ENCODE measurements around the gene CYP39A1.

The CYP39A1 gene

DNA sequence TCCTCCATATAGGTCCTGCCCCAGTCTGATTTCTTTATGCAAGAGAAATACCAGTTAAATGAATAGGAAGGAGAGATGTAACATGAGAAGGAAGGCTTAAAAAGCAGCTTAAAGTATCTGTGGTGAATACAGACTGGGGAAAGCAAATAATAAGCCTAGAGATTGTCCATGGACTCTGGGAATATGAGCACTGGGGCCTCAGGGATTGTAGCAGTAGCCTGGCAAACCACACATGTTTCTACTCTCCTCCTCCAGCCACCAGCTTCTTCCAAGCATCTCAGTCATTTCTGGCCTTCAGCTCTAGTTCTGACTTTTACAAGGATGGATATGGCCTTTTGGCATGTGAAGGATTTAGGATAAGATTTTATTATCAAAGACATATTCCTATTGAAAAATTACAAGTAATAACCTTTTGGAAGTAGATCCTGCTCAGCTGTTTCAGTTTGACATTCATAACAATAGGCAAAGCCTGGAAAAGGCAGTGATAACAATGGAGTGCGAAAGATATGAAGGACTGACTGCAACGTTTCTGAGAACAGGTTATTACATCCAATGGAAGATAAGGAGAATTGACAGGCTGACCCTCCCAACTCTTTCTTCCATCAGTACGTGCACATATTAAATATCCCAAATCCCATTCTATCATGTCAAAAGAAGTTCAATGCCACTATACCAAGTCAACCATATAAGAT, 41.6 kb downstream of the CYP39A1 start:
- no peak overlapping the region for H2AFZ ChIP-seq (ENCODE audit: insufficient read depth, low read length, poor library complexity)
- H3K36me3 ChIP-seq (ENCODE audit: control insufficient read depth in 1 of 2, insufficient read depth in 2 of 2, low read length in 2 of 2), result no peaks in the 10 kb centered on the region
- H2BK120ac ChIP-seq (ENCODE audit: insufficient read depth, low read length, poor library complexity), result no peak overlapping the region
- no peaks in the 10 kb centered on the region for H3K9me3 ChIP-seq (ENCODE audit: insufficient read depth, low read depth, low read length)
- no peak overlapping the region for H2AK5ac ChIP-seq (ENCODE audit: low read length)
- no peak for DNase-seq
- no peak overlapping the region for H3K27ac ChIP-seq (ENCODE audit: low read depth, low read length)
- no peaks in the 10 kb centered on the region for H3K27me3 ChIP-seq (ENCODE audit: insufficient read depth, low read length)
- H4K12ac ChIP-seq (ENCODE audit: low read depth, low read length), result no peak overlapping the region
- H3K14ac ChIP-seq (ENCODE audit: low read length), result no peak overlapping the region
- H4K8ac ChIP-seq (ENCODE audit: low read depth, low read length), result no peak overlapping the region
- no peak overlapping the region for H3K4me3 ChIP-seq (ENCODE audit: low read depth, low read length)
- no peaks in the 10 kb centered on the region for H3K79me2 ChIP-seq (ENCODE audit: control insufficient read depth, insufficient read depth, low read length, poor library complexity)
- H3K79me1 ChIP-seq (ENCODE audit: low read length), result no peaks in the 10 kb centered on the region
- no peak overlapping the region for H2BK5ac ChIP-seq (ENCODE audit: low read depth, low read length, poor library complexity)
- H4K91ac ChIP-seq (ENCODE audit: low read depth, low read length), result no peak overlapping the region
- no peak overlapping the region for H3K4ac ChIP-seq (ENCODE audit: low read depth, low read length)
- no peak overlapping the region for H3K4me2 ChIP-seq (ENCODE audit: low read length)
- WGBS (ENCODE audit: extremely low coverage, insufficient coverage, insufficient read length), result no CpG with 5 or more reads among the region's 3 CpGs
- no peak overlapping the region for H3K23ac ChIP-seq (ENCODE audit: low read length)
- H3K9ac ChIP-seq (ENCODE audit: low read length), result no peak overlapping the region
- H3K18ac ChIP-seq (ENCODE audit: low read length), result no peak overlapping the region
- no peaks in the 10 kb centered on the region for H3K4me1 ChIP-seq (ENCODE audit: control insufficient read depth in 1 of 2, insufficient read depth in 2 of 2, low read length in 2 of 2)
- H2BK12ac ChIP-seq (ENCODE audit: low read length), result no peak overlapping the region

DNA sequence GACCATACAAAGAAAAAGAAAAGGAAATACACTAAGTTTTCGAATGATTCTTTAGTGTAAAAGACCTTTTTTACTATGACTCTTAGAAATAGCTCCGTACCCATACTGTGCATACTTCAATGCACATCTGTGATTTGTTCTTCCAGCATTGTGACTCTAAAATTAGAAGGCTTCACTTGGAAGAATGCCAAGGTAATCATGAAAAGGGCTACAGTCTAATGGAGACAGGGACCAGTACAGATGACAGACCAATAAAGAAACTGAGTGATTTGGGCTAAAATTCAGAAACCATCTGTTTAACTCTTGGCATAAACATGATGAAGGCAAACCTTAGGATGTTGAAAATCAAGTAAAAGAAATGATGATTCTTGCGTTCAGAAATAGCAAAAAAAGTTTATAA, 46.3 kb downstream of the CYP39A1 start:
- no peak overlapping the region for H3K18ac ChIP-seq (ENCODE audit: low read length)
- H3K4me2 ChIP-seq (ENCODE audit: low read length), result no peak overlapping the region
- no peaks in the 10 kb centered on the region for H3K36me3 ChIP-seq (ENCODE audit: control insufficient read depth in 1 of 2, insufficient read depth in 2 of 2, low read length in 2 of 2)
- no peak for DNase-seq
- no peaks in the 10 kb centered on the region for H3K27me3 ChIP-seq (ENCODE audit: insufficient read depth, low read length)
- no peak overlapping the region for H3K4ac ChIP-seq (ENCODE audit: low read depth, low read length)
- no peak overlapping the region for H3K9ac ChIP-seq (ENCODE audit: low read length)
- H2BK120ac ChIP-seq (ENCODE audit: insufficient read depth, low read length, poor library complexity), result no peak overlapping the region
- no peak overlapping the region for H3K4me3 ChIP-seq (ENCODE audit: low read depth, low read length)
- no peak overlapping the region for H4K8ac ChIP-seq (ENCODE audit: low read depth, low read length)
- H3K14ac ChIP-seq (ENCODE audit: low read length), result no peak overlapping the region
- no peak overlapping the region for H2BK5ac ChIP-seq (ENCODE audit: low read depth, low read length, poor library complexity)
- H4K12ac ChIP-seq (ENCODE audit: low read depth, low read length), result no peak overlapping the region
- no peak overlapping the region for H4K91ac ChIP-seq (ENCODE audit: low read depth, low read length)
- H3K79me2 ChIP-seq (ENCODE audit: control insufficient read depth, insufficient read depth, low read length, poor library complexity), result no peaks in the 10 kb centered on the region
- H3K27ac ChIP-seq (ENCODE audit: low read depth, low read length), result no peak overlapping the region
- H2BK12ac ChIP-seq (ENCODE audit: low read length), result no peak overlapping the region
- no peaks in the 10 kb centered on the region for H3K79me1 ChIP-seq (ENCODE audit: low read length)
- no peak overlapping the region for H2AK5ac ChIP-seq (ENCODE audit: low read length)
- H3K9me3 ChIP-seq (ENCODE audit: insufficient read depth, low read depth, low read length), result no peaks in the 10 kb centered on the region
- no CpG with 5 or more reads among the region's 3 CpGs for WGBS (ENCODE audit: extremely low coverage, insufficient coverage, insufficient read length)
- H2AFZ ChIP-seq (ENCODE audit: insufficient read depth, low read length, poor library complexity), result no peak overlapping the region
- H3K4me1 ChIP-seq (ENCODE audit: control insufficient read depth in 1 of 2, insufficient read depth in 2 of 2, low read length in 2 of 2), result no peaks in the 10 kb centered on the region
- no peak overlapping the region for H3K23ac ChIP-seq (ENCODE audit: low read length)

DNA sequence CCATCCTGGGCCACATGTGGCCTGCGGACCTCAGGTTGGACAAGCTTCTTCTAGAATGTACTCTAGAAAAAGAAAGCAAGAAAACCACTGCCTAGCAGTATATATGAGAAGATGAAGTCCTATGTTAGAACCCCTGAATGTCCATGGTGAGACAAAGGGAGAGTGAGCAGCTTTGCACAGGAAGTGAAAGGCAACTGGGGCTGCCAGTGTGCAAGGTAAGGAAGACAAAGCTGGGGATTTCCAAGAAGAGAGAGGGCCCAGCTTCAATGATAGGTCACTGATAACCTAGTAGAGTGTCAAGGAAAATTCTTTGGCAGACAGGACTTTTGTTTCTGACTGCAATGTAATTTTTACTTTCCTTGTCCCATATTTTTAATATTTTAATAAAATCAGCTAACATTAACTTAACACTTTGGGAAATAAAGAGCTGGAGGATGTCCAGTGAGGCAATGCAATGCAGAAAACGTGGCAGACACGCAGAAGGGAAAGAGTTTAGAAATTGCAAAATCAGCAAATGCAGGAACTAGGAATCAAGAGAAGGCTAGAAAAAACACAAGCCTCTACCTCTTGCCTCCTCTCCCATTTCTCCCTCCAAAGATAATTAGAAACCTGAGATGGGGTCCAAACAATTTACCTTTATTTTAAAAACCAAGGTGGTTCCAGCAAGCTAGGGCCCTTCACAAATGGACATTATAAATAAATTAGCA, 47.4 kb downstream of the CYP39A1 start:
- H2BK120ac ChIP-seq (ENCODE audit: insufficient read depth, low read length, poor library complexity), result no peak overlapping the region
- H2BK12ac ChIP-seq (ENCODE audit: low read length), result no peak overlapping the region
- no CpG with 5 or more reads among the region's 3 CpGs for WGBS (ENCODE audit: extremely low coverage, insufficient coverage, insufficient read length)
- H3K36me3 ChIP-seq (ENCODE audit: control insufficient read depth in 1 of 2, insufficient read depth in 2 of 2, low read length in 2 of 2), result no peaks in the 10 kb centered on the region
- DNase-seq, result no peak
- no peaks in the 10 kb centered on the region for H3K79me2 ChIP-seq (ENCODE audit: control insufficient read depth, insufficient read depth, low read length, poor library complexity)
- H3K9me3 ChIP-seq (ENCODE audit: insufficient read depth, low read depth, low read length), result no peaks in the 10 kb centered on the region
- H2BK5ac ChIP-seq (ENCODE audit: low read depth, low read length, poor library complexity), result no peak overlapping the region
- H3K23ac ChIP-seq (ENCODE audit: low read length), result no peak overlapping the region
- no peak overlapping the region for H3K18ac ChIP-seq (ENCODE audit: low read length)
- no peak overlapping the region for H3K14ac ChIP-seq (ENCODE audit: low read length)
- H3K4me3 ChIP-seq (ENCODE audit: low read depth, low read length), result no peak overlapping the region
- no peak overlapping the region for H3K4ac ChIP-seq (ENCODE audit: low read depth, low read length)
- no peaks in the 10 kb centered on the region for H3K4me1 ChIP-seq (ENCODE audit: control insufficient read depth in 1 of 2, insufficient read depth in 2 of 2, low read length in 2 of 2)
- H4K91ac ChIP-seq (ENCODE audit: low read depth, low read length), result no peak overlapping the region
- H4K12ac ChIP-seq (ENCODE audit: low read depth, low read length), result no peak overlapping the region
- H3K4me2 ChIP-seq (ENCODE audit: low read length), result no peak overlapping the region
- no peak overlapping the region for H3K27ac ChIP-seq (ENCODE audit: low read depth, low read length)
- no peak overlapping the region for H2AFZ ChIP-seq (ENCODE audit: insufficient read depth, low read length, poor library complexity)
- no peaks in the 10 kb centered on the region for H3K27me3 ChIP-seq (ENCODE audit: insufficient read depth, low read length)
- H2AK5ac ChIP-seq (ENCODE audit: low read length), result no peak overlapping the region
- H3K9ac ChIP-seq (ENCODE audit: low read length), result no peak overlapping the region
- H3K79me1 ChIP-seq (ENCODE audit: low read length), result no peaks in the 10 kb centered on the region
- no peak overlapping the region for H4K8ac ChIP-seq (ENCODE audit: low read depth, low read length)

DNA sequence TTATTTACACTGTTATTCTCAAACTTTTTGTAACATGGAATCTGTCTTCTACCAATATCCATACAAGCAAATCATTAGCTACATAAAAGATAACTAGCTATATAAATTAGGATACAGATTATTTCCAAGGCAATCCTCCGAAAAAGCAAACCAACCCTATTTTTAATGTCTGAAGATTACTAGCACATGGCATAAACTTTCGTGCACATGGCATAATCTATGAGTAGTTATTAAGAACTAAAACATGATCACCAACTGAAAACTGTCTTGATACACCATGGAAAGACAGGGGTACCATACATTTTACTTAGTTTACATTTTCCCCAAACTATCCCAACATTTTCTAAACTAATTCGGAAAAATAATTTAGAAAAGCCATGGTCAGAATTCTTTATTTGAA, 54.4 kb downstream of the CYP39A1 start:
- no peak overlapping the region for H3K14ac ChIP-seq (ENCODE audit: low read length)
- DNase-seq, result no peak
- H2BK120ac ChIP-seq (ENCODE audit: insufficient read depth, low read length, poor library complexity), result no peak overlapping the region
- no peaks in the 10 kb centered on the region for H3K79me1 ChIP-seq (ENCODE audit: low read length)
- no peak overlapping the region for H4K91ac ChIP-seq (ENCODE audit: low read depth, low read length)
- no peaks in the 10 kb centered on the region for H3K79me2 ChIP-seq (ENCODE audit: control insufficient read depth, insufficient read depth, low read length, poor library complexity)
- H2BK12ac ChIP-seq (ENCODE audit: low read length), result no peak overlapping the region
- H4K8ac ChIP-seq (ENCODE audit: low read depth, low read length), result no peak overlapping the region
- H4K12ac ChIP-seq (ENCODE audit: low read depth, low read length), result no peak overlapping the region
- H3K23ac ChIP-seq (ENCODE audit: low read length), result no peak overlapping the region
- no peaks in the 10 kb centered on the region for H3K27me3 ChIP-seq (ENCODE audit: insufficient read depth, low read length)
- H3K36me3 ChIP-seq (ENCODE audit: control insufficient read depth in 1 of 2, insufficient read depth in 2 of 2, low read length in 2 of 2), result no peaks in the 10 kb centered on the region
- no peak overlapping the region for H3K27ac ChIP-seq (ENCODE audit: low read depth, low read length)
- WGBS (ENCODE audit: extremely low coverage, insufficient coverage, insufficient read length), result no CpG with 5 or more reads among the region's 3 CpGs
- no peak overlapping the region for H3K18ac ChIP-seq (ENCODE audit: low read length)
- H3K9me3 ChIP-seq (ENCODE audit: insufficient read depth, low read depth, low read length), result no peaks in the 10 kb centered on the region
- H3K4me2 ChIP-seq (ENCODE audit: low read length), result no peak overlapping the region
- H3K9ac ChIP-seq (ENCODE audit: low read length), result no peak overlapping the region
- no peak overlapping the region for H2BK5ac ChIP-seq (ENCODE audit: low read depth, low read length, poor library complexity)
- no peak overlapping the region for H2AK5ac ChIP-seq (ENCODE audit: low read length)
- H3K4me3 ChIP-seq (ENCODE audit: low read depth, low read length), result no peak overlapping the region
- H2AFZ ChIP-seq (ENCODE audit: insufficient read depth, low read length, poor library complexity), result no peak overlapping the region
- H3K4me1 ChIP-seq (ENCODE audit: control insufficient read depth in 1 of 2, insufficient read depth in 2 of 2, low read length in 2 of 2), result no peaks in the 10 kb centered on the region
- H3K4ac ChIP-seq (ENCODE audit: low read depth, low read length), result no peak overlapping the region
